HG03060 (cell line): ENCODE data around the gene FN3K.

Experiments used
- ATAC-seq: cut with Tn5 transposase; IDR thresholded peaks from one replicate; pipeline ENCODE4 v1.9.1; 2021; ENCODE audit warnings: low read depth, moderate number of reproducible peaks; ENCODE audit not compliant: unreplicated experiment

The FN3K gene

DNA sequence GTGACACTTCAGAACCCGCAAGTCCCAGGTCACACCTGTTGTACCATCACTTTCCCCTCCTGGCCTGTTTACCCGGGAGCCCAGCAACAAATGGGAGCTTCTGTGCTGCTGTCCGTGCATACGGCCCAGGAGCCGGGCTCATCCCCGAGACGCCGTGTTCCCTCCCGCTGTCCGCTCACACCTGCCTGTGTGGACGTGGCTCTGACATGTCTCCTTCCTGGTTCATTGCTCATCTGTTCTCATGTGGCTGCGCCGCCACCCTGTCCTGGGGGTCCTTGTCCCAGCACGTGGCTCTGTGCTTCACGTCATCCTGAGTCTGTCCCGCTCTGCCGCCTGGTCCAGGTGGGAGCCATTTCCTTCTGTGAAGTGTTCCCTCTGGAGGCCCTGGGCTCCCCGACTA lies 54.4 kb downstream of the FN3K start:
- ATAC-seq: no peak

- no peak for ATAC-seq
Observed at GRCh38 chr17:82790391-82790790, 55.0 kb downstream of the FN3K start.

DNA sequence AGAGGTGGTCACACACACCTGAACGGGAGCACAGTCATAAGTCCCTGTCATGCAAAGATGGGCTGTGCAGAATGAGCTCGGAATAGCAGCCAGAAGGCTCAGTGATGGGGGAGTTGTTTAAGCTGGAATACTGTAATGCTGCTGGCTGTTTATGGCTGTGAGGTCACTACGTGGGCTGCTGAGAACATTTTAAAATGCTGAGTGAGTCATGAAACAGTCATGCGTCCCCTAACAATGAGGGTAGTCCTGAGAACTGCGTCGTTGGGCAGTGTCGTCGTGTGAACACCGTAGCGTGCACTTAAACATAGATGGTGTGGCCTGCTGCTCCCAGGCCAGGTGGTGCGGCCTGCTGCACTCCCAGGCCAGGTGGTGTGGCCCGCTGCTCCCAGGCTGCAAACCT lies 56.1 kb downstream of the FN3K start:
- no peak for ATAC-seq

GRCh38 chr17:82793974-82794630 lies 58.7 kb downstream of the FN3K start:
- no peak for ATAC-seq

- no peak for ATAC-seq
Observed at GRCh38 chr17:82794781-82795482, 59.5 kb downstream of the FN3K start.

GRCh38 chr17:82795615-82796014 lies 60.2 kb downstream of the FN3K start:
- no peak for ATAC-seq

DNA sequence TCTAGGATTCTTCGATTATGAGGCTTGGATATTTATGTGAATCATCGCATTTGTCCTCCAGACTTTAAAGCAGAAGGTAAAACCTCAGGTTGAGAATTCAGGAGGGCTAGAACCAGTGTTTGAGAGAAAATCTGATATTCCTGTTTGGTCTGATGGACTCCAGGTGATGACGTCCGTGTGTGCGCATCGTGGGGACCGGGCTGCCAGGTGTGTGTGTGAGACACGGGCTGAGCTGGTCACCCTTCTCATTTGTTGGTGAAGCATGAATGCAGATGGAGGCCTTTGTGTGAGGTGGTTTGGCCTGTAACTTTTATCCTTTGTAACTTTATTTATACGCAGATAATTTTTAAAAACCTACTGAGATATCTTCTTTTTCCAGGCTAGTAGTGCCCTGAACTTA lies 61.6 kb downstream of the FN3K start:
- ATAC-seq: no peak

GRCh38 chr17:82798752-82799151 lies 63.3 kb downstream of the FN3K start:
- no peak for ATAC-seq

DNA sequence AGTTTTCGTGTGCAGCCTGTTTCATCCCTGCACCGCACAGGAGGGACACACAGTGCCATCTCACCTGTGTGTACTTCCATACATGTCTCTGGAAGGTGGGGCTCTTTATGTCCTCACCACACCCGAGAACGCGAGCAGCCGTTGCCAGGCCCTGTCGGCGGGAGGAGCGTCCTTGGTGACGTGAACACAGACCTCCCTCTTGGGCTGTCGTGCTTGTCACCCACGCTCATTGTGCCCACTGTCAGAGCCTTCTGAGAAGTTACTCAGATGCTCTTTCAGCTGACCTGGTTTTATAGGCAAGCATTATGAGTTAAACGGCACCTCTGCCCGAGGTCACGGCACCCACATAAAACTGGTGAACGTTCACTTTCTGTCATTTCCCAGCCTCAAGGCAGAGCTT lies 64.2 kb downstream of the FN3K start:
- ATAC-seq: no peak
